Measurements from ENCODE around the gene NHLH1.

GRCh38 chr1:160362168-160362957 is 4.5 kb upstream of the NHLH1 start:
- no peak for TF ChIP-seq GATA2 (IDR thresholded peaks at IDR 0.05; ENCODE audit: low read depth, low read length)
- TF ChIP-seq GATA3 (IDR thresholded peaks at IDR 0.05; ENCODE audit: low read depth, low read length) = no peak

Measured in SH-SY5Y (cell line).